ENCODE results near the gene OR4S1. TPM values are rescaled to one million over a fixed set of nuclear protein-coding genes. Genes with fewer than 3 reads are reported as not detected.

OR4S1 gene
- total RNA-seq, 2 donors from 2014 or later: not detected

Other genes with a start within 250 kb of the OR4S1 start
- gene OR4B1, start 89.4 kb upstream of the OR4S1 start, total RNA-seq: not detected
- not detected for gene OR4X2, start 61.1 kb upstream of the OR4S1 start, total RNA-seq
- gene OR4X1, start 42.4 kb upstream of the OR4S1 start, total RNA-seq: not detected
- not detected for gene OR4C3, start 18.7 kb downstream of the OR4S1 start, total RNA-seq
- not detected for gene OR4C5, start 60.2 kb downstream of the OR4S1 start, total RNA-seq
- not detected for gene OR4A47, start 182.6 kb downstream of the OR4S1 start, total RNA-seq

Measured in activated T-helper 17 cell treated with anti-CD3 and anti-CD28 coated beads, Interleukin-2, amount 50 U/mL, for 72 hours (primary cell).